PFSK-1 (cell line): ENCODE data around the gene SNTB2.

Source experiments
- POLR2AphosphoS5 ChIP-seq: IDR thresholded peaks from 2 replicates; pipeline ENCODE4 v1.6.1; 2012; ENCODE audit warnings: low read depth, mild to moderate bottlenecking, control low read depth, low read length, moderate library complexity
- SIN3A ChIP-seq: IDR thresholded peaks from 2 replicates; pipeline ENCODE4 v1.6.1; 2012; ENCODE audit warnings: mild to moderate bottlenecking, low read length, moderate library complexity, borderline replicate concordance; ENCODE audit not compliant: insufficient read depth
- TAF1 ChIP-seq: IDR thresholded peaks from 2 replicates; pipeline ENCODE4 v1.6.1; 2012; ENCODE audit warnings: low read length, control low read depth, borderline replicate concordance; ENCODE audit not compliant: insufficient read depth

- TF ChIP-seq SIN3A (no peak), POLR2AphosphoS5 (no peak), TAF1 (no peak)
These were observed 138.8 kb downstream of the SNTB2 start for GRCh38 chr16:69325784-69326171.
